ENCODE measurements around the gene TSHZ2. TPM values are rescaled to one million over a fixed set of nuclear protein-coding genes. Genes with fewer than 3 reads are reported as not detected.

The TSHZ2 gene
- total and polyA plus RNA-seq, 2 experiments from 2014 or later = 10.4 to 32.0 TPM

- Histone ChIP-seq H3K27me3 (no peaks in the 10 kb centered on the region), H3K4me3 (peak overlapping the region; percentile 93)
- DNase-seq (ENCODE audit: low read depth in 1 of 2, low spot score in 1 of 2) = peak in 1 of 2 donors; percentile 13
Measured at GRCh38 chr20:52974179-52974594, 2.0 kb downstream of the TSHZ2 start.

GRCh38 chr20:52975029-52975732 is 3.0 kb downstream of the TSHZ2 start:
- no peaks in the 10 kb centered on the region for H3K9me3 ChIP-seq (ENCODE audit: low read depth)
- peaks cover 31% of the 10 kb centered on the region for H3K4me1 ChIP-seq (ENCODE audit: low read depth)
- no peaks in the 10 kb centered on the region for H3K27me3 ChIP-seq
- H3K27ac ChIP-seq = no peak overlapping the region
- no peak for TF ChIP-seq CTCF (IDR thresholded peaks at IDR 0.05; ENCODE audit: low read depth, low read length)
- DNase-seq (ENCODE audit: low read depth in 1 of 2, low spot score in 1 of 2) = peak; percentile 47 to 56
- no peaks in the 10 kb centered on the region for H3K36me3 ChIP-seq
- H3K4me3 ChIP-seq = peak overlapping the region; percentile 93

More at GRCh38 chr20:52974179-52974594, 2.0 kb downstream of the TSHZ2 start:
- TF ChIP-seq CTCF (IDR thresholded peaks at IDR 0.05; ENCODE audit: low read depth, low read length) = no peak
- Histone ChIP-seq H3K4me1 (ENCODE audit: low read depth) (peaks cover 31% of the 10 kb centered on the region), H3K36me3 (no peaks in the 10 kb centered on the region), H3K27ac (no peak overlapping the region), H3K9me3 (ENCODE audit: low read depth) (no peaks in the 10 kb centered on the region)

- H3K4me1 ChIP-seq (ENCODE audit: low read depth) = peaks cover 31% of the 10 kb centered on the region
- H3K27ac ChIP-seq = no peak overlapping the region
- DNase-seq (ENCODE audit: low read depth in 1 of 2, low spot score in 1 of 2) = no peak
- H3K9me3 ChIP-seq (ENCODE audit: low read depth) = no peaks in the 10 kb centered on the region
- TF ChIP-seq CTCF (IDR thresholded peaks at IDR 0.05; ENCODE audit: low read depth, low read length) = no peak
- H3K4me3 ChIP-seq = no peak overlapping the region
- H3K27me3 ChIP-seq = no peaks in the 10 kb centered on the region
- H3K36me3 ChIP-seq = no peaks in the 10 kb centered on the region
Measured at GRCh38 chr20:52975803-52976531, 3.8 kb downstream of the TSHZ2 start.

- Histone ChIP-seq H3K4me3 (no peak overlapping the region), H3K9me3 (ENCODE audit: low read depth) (no peaks in the 10 kb centered on the region), H3K4me1 (ENCODE audit: low read depth) (peaks cover 29% of the 10 kb centered on the region), H3K27me3 (no peaks in the 10 kb centered on the region), H3K27ac (no peak overlapping the region), H3K36me3 (no peaks in the 10 kb centered on the region)
- TF ChIP-seq CTCF (IDR thresholded peaks at IDR 0.05; ENCODE audit: low read depth, low read length) = no peak
- DNase-seq (ENCODE audit: low read depth in 1 of 2, low spot score in 1 of 2) = peak in 1 of 2 donors; percentile 25
Measured at GRCh38 chr20:52978851-52979250, 6.7 kb downstream of the TSHZ2 start.

GRCh38 chr20:52981051-52981450 is 8.9 kb downstream of the TSHZ2 start:
- no peaks in the 10 kb centered on the region for H3K36me3 ChIP-seq
- no peak for DNase-seq (ENCODE audit: low read depth in 1 of 2, low spot score in 1 of 2)
- H3K9me3 ChIP-seq (ENCODE audit: low read depth) = no peaks in the 10 kb centered on the region
- no peak for TF ChIP-seq CTCF (IDR thresholded peaks at IDR 0.05; ENCODE audit: low read depth, low read length)
- no peaks in the 10 kb centered on the region for H3K27me3 ChIP-seq
- H3K27ac ChIP-seq = no peak overlapping the region
- peaks cover 11% of the 10 kb centered on the region for H3K4me1 ChIP-seq (ENCODE audit: low read depth)
- H3K4me3 ChIP-seq = no peak overlapping the region

All from cardiac muscle cell (in vitro differentiated cells and primary cell).